HG03064 (cell line): ENCODE results near the gene EPS8L2.
A peak's percentile ranks its signal among the peaks of the same experiment; 100 is the strongest.
"Not testable (repeated sequence)": the region's sequence is repeated elsewhere in the genome, so short reads cannot be mapped to it uniquely, and the experiment has no call there.

ENCODE experiments used
- ATAC-seq: cut with Tn5 transposase; IDR thresholded peaks from one replicate; pipeline ENCODE4 v1.9.1; 2021; ENCODE audit warnings: low read depth; ENCODE audit not compliant: unreplicated experiment

Gene EPS8L2

GRCh38 chr11:723120-723883 lies 17.3 kb downstream of the EPS8L2 start:
- ATAC-seq = no peak

- no peak for ATAC-seq
Observed at GRCh38 chr11:724049-724777, 18.2 kb downstream of the EPS8L2 start.

DNA sequence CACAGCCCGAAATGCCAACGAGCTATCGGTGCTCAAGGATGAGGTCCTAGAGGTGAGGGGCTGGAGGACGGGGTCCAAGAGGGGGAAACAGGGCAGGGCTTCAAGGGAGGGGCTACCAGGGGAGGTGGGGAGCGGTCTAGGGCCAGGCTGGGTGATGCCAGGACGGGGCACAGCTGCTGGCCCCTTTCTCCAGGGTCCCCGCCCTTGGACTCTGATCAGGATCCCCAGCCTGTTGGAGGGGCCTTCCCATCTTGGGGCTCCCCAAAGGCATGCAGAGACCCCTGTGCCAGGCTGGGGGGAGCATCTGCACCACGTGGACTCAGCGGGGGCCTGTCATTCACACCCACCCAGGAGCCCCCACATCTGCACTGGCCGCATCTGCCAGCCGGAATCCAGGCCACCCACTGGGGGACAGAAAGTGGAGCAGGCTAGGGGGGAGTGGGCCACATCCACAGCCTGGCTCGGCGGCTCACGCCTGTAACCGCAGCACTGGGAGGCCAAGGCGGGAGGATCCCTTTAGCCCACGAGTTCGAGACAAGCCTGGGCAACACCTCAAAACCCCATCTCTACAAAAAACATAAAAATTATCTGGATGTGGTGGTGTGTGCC lies 18.9 kb downstream of the EPS8L2 start:
- ATAC-seq = no peak

- no peak for ATAC-seq
Observed at GRCh38 chr11:725624-726202, 19.7 kb downstream of the EPS8L2 start.

DNA sequence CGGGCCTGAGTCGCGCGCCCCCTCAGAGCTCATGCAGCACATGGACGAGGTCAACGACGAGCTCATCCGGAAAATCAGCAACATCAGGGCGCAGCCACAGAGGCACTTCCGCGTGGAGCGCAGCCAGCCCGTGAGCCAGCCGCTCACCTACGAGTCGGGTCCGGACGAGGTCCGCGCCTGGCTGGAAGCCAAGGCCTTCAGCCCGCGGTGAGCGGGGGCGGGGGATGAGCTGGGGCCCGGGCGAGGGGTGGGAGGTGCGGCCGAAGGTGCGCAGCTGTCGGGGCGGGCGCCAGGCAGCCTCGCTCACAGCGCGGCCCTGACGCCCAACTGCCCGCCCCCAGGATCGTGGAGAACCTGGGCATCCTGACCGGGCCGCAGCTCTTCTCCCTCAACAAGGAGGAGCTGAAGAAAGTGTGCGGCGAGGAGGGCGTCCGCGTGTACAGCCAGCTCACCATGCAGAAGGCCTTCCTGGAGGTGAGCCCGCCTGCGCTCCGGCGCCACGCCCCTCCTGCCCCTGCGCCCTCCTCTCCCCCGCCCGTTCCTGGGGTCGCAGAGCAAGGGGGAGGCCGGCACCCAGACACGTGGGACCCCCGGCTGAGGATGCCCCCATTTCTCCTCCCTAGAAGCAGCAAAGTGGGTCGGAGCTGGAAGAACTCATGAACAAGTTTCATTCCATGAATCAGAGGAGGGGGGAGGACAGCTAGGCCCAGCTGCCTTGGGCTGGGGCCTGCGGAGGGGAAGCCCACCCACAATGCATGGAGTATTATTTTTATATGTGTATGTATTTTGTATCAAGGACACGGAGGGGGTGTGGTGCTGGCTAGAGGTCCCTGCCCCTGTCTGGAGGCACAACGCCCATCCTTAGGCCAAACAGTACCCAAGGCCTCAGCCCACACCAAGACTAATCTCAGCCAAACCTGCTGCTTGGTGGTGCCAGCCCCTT lies 20.5 kb downstream of the EPS8L2 start:
- no peak for ATAC-seq

- no peak for ATAC-seq
Observed at GRCh38 chr11:727281-727701, 21.3 kb downstream of the EPS8L2 start.

DNA sequence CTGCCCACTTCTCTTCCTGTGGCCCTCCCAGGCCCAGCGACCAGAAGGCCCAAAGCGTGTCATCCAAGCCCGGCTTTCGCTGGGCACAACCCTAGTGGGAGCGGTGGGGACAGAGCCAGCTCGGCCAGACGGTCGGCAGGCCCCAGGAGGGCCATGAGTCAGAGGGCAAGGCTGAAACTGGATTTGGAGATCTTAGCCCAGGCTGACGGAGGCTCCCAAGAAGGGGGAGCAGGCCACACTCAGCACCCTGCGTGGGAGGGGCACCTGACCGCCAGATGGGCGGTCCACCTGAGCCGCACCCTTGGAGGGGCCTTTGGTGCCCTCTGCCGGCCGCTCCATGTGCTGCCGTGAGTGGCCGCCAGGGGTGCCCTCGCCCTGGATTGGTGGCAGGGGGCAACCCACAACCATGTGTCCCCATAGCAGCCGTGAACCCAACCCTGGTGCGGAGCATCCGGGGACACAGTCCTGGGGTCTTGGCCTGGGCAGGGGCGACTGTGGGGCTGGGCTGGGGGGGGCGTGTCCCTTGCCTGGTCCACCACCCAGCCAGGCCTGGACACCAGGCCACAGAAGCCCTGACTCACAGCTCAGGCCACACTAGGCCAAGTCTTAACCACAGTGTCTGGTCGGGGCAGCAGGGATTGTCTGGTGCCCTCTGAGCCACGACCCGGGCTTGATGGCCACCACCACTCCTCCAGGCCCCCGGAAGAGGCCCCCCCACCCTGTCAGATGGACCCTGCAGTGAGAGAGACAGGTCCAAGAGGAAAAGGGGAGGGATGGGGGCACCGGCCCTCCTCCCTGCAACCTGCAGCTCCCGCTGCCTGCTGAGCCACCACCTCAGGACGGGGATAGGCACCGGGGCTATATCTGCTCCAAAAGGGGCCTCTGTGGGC lies 22.1 kb downstream of the EPS8L2 start:
- ATAC-seq = no peak

GRCh38 chr11:728901-729491 lies 23.0 kb downstream of the EPS8L2 start:
- ATAC-seq = no peak

DNA sequence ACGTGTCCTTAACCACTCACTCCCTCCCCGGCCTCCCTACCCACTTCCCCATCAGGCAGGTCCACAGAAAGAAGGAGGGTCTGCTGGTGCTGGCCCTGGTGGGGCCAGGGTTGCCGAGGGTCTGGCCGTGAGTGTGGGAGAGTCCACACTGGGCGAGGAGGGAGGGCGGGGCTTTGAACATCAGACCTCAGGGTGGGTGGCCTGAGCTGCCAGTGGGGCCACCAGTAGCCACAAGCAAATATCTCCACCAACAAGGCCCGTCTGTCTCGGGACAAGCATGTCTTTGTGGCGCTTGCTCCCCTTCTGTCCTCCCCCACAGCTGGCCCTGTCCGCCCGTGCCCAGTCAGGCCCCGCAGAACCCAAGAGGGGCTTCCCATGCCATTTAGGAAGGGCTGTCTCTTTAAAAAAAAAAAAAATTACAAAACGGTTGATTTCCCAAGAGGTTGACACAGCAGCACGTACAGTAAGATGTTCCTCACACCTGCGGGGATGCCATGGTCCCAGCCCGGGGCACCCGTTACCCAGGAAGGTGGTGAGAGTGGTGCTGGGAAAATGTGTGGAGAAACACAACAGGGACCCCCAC lies 23.6 kb downstream of the EPS8L2 start:
- ATAC-seq = no peak

- no peak for ATAC-seq
Observed at GRCh38 chr11:733072-733471, 27.0 kb downstream of the EPS8L2 start.

DNA sequence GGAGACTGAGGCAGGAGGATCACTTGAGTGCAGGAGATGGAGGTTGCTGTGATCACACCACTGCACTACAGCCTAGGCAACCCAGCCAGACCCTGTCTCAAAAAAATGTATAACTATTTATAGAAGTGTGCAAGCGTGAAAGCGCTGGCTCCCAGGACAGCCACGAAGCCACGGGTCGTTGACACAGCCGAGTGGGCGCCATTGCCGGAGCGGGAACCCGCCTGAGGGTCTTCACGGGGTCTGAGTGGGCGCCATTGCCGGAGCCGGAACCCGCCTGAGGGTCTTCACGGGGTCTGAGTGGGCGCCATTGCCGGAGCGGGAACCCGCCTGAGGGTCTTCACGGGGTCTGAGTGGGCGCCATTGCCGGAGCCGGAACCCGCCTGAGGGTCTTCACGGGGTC lies 28.5 kb downstream of the EPS8L2 start:
- ATAC-seq = not testable (repeated sequence)

GRCh38 chr11:737366-737765 lies 31.3 kb downstream of the EPS8L2 start:
- no peak for ATAC-seq

GRCh38 chr11:737899-738298 lies 31.9 kb downstream of the EPS8L2 start:
- not testable (repeated sequence) for ATAC-seq

GRCh38 chr11:742156-742546 lies 36.1 kb downstream of the EPS8L2 start:
- ATAC-seq = no peak

- no peak for ATAC-seq
Observed at GRCh38 chr11:742571-743201, 36.7 kb downstream of the EPS8L2 start.

GRCh38 chr11:745428-745827 lies 39.4 kb downstream of the EPS8L2 start:
- no peak for ATAC-seq

GRCh38 chr11:746289-747157 lies 40.5 kb downstream of the EPS8L2 start:
- ATAC-seq = peak; percentile 22
